Stimulated activated CD4-positive, alpha-beta T cell treated with anti-CD3 and anti-CD28 coated beads, Interleukin-1b, Interleukin-23, amount 100 ng/mL, for 4 hours (primary cell): ENCODE data around the gene RCN1.
"Not testable (repeated sequence)": the region's sequence is repeated elsewhere in the genome, so short reads cannot be mapped to it uniquely, and the experiment has no call there.

Experiments used
- DNase-seq, 2 donors: peaks; one replicate each; pipeline ENCODE4 v3.0.0-alpha.2; 2020; ENCODE audit warnings: low read depth in 2 of 2

The RCN1 gene

DNA sequence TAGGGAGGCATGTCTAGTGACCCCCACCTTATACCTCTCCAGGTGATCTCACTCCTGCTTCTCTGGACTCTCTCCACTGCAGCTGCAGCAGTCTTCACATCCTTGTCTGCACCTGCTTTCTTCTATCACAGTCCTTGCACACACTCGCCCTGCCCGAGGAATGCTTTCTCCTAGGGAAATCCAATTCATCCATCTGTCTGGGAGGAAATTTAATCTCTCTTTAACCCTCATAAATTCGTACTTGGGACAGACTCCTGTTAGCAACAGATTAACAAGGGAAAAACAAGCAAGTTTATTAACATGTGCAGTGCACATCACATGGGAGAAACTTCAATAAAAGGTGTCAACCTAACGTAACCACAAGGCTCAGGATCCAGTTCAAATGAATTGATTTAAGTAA, 11.3 kb upstream of the RCN1 start:
- DNase-seq = no peak

- DNase-seq = no peak
Measured at GRCh38 chr11:32080361-32080980, 10.4 kb upstream of the RCN1 start.

DNA sequence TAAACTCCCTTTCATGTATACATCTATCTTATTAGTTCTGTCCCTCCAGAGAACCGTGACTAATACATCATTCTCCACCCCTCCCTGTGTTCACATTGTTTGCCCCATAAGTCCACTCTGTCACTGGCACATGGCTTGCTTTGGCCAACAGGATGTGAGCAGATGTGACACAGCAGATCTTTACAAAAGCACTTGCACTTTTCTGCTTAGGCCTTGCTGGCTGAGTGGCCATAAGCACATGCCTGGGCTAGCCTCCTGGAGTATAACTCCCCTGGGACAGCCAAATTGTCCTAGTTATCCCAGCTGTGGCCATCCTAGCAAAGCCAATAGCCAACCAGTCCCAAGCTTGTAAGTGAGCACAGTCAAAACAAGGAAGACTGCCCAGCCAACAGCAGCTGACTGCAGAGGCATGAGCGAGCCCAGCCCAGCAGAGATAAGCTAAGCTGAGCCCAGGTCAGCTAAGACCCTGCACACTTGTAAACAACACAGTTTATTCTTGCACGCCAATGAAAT, 9.7 kb upstream of the RCN1 start:
- DNase-seq = no peak

- DNase-seq = no peak
Measured at GRCh38 chr11:32081901-32082300, 9.0 kb upstream of the RCN1 start.

GRCh38 chr11:32082346-32082986, 8.4 kb upstream of the RCN1 start:
- no peak for DNase-seq

- no peak for DNase-seq
Measured at GRCh38 chr11:32087597-32087996, 3.3 kb upstream of the RCN1 start.

GRCh38 chr11:32088117-32088941, 2.5 kb upstream of the RCN1 start:
- no peak for DNase-seq

- no peak for DNase-seq
Measured at GRCh38 chr11:32092581-32093170, 1.8 kb downstream of the RCN1 start.

DNA sequence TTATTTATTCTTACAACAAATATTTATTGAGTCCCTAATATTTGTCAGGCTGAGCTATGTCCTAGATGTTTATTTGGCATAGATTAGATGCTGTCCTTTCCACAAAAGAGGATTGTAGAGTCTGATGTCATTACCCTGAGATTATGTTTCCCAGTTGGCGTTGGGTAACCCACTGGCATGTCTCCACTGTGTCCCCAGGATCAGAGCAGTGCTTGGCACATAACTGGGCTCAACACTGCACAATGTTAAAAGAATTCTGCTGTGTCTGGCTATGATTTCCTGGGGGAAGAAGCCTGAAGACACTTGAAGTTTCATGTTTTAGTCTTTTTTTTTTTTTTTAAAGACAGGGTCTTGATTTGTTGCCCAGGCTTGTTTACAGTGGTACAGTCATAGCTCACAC, 4.0 kb downstream of the RCN1 start:
- no peak for DNase-seq

DNA sequence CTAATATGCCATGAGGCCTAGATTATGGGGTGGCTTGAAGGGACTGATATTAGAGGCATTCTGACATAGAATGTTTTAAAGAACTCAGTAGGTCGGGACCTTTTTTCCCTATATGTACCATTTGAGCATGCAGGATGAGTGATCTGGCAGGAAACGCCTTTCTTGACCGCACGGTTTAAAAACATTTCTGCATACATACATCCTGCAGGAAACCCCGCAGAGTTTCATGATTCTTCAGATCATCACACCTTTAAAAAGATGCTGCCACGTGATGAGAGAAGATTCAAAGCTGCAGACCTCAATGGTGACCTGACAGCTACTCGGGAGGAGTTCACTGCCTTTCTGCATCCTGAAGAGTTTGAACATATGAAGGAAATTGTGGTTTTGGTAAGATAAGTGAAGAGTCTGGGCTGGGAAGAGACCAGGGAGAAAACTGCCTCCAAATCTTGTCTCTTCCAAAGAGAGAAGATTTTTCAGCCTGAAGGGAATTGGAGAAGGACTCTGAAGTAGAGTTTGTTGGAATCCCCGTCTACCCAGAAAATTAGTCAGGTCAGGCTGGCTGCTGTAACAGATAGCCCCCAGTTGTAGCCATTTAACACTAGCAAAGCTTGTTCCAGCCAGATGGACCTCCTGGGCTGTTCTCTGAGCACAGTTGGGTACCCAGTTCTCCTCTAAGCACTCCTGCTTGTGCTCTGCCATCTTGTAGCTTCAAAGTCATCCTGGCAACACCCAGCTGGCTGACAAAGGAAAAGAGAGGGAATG, 7.4 kb downstream of the RCN1 start:
- no peak for DNase-seq

DNA sequence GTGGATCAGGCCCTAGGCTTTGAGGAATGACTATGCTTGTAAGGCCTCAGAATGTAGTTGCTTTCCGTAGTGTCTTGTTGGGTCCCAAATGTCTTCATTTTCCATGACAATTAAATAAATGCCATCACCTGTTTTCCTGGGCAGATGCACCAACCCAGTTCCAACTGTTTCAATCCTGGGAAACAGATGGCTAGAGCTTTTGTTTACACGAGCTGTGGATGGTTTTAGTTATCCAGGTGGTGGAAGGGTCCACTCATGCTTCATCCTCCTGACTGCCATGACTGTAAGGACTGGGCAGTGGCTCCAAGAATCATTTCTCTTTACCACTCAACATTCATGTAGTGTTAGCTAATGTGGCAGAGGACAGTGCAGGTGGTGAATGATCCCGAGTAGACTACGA, 8.6 kb downstream of the RCN1 start:
- no peak for DNase-seq

DNA sequence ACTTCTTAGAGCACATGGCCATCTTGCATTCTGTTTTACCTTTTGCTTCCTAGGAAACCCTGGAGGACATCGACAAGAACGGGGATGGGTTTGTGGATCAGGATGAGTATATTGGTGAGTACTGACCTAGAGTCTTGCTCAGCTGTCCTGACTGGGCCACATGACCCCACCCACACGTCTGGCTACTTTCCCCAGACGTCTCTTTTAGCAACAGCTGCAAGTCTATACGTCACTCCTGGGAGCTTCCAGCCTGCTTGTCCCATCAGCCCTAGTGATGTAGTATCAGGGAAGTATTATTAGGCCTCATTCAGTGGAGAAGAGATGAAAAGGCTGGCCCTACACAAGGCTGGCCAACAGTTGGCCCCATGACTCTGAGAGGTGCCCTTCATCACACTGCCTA, 9.6 kb downstream of the RCN1 start:
- no peak for DNase-seq

- DNase-seq = no peak
Measured at GRCh38 chr11:32101791-32102190, 10.9 kb downstream of the RCN1 start.

DNA sequence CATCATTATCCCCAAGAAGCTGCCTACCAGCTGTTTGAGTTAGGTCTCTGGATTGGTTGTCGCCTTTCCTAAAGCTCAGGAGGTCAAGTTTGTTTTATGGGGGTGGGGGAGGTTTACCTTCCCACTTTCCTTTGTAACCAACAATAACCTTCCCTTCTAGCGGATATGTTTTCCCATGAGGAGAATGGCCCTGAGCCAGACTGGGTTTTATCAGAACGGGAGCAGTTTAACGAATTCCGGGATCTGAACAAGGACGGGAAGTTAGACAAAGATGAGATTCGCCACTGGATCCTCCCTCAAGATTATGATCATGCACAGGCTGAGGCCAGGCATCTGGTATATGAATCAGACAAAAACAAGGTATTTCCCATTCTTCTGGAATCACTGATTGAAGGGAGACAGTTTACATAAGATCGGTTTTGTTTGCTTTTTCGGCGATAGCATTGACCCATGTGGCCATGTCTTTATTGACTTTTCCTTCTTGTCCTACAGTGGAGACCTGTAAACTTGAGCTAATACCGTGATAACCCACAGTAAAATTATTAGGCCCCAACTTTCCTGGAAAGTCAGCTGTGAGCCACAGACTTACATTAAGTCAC, 12.3 kb downstream of the RCN1 start:
- DNase-seq = not testable (repeated sequence)

DNA sequence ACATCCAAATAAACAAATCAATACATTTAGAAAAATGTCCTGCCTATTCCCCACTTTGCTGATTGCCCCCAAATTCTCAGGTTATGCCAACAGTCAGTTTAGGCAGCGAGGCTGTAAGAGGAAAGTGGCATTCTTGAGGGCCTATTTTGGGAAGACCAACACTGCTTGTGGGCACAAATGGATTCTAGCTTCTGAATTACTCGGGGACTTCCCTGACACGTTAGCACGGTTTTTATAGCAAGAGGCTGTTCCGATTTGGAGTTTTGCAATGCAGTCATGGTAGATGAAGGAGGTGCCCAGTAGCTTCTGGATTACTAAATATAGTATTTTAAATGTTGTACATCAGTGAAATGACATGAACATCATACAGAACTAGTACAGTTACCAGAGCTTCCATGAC, 13.1 kb downstream of the RCN1 start:
- DNase-seq = no peak

DNA sequence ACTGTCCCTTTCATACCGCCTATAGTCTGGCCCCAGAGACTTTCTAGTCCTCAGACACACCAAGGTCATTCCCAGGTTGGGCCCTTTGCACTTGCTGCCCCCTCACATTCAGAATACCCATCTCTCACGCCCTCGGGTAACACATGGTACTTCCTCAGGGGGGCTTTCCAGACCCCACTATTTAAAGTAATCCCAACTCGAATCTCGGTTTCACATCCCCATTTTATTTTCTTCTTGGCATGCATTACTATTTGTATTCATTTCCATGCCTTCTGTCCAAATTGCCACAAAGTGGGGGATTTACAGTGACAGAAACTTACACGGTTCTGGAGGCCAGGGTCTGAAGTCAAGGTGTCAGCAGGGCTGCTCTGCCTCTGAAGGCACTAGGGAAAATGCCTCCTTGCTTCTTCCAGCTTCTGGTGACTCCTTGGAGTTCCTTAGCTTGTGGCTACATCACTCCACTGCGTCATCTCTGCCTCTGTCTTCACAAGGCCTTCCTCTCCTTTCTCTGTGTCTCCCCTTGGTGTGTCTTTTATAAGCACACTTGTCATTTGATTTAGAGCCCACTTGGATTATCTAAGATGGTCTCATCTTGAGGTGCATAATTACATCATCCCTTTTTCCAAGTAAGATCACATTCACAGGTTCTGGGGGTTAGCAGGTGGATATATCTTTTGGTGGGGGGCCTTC, 15.1 kb downstream of the RCN1 start:
- DNase-seq = no peak

- no peak for DNase-seq
Measured at GRCh38 chr11:32107647-32108046, 16.8 kb downstream of the RCN1 start.

- DNase-seq = no peak
Measured at GRCh38 chr11:32108576-32108975, 17.7 kb downstream of the RCN1 start.

DNA sequence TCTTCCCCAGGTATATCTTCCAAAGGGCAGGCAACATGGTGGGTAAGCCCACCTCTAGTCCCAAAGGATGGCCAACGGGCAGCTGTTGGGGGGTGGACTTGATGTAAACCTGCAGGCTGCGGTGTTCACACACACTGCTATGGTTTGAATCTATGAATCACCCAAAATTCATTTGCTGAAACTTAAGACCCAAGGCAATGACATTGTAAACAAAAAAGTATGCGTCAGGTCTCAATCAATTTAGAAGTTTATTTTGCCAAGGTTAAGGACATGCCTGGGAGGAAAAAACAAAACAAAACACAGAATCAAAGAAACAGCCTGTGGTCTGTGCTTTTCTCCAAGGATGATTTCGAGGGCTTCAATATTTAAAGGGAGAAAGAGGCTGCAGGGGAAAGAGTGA, 18.3 kb downstream of the RCN1 start:
- DNase-seq = no peak

- DNase-seq = no peak
Measured at GRCh38 chr11:32109592-32109991, 18.7 kb downstream of the RCN1 start.

- no peak for DNase-seq
Measured at GRCh38 chr11:32110795-32111194, 19.9 kb downstream of the RCN1 start.
